ENCODE measurements around the gene SINHCAF. TPM values are rescaled to one million over a fixed set of nuclear protein-coding genes. Genes with fewer than 3 reads are reported as not detected.

SINHCAF gene
- total RNA-seq, 4 donors from 2014 or later: 24.0 to 111 (median 55.2) TPM

- DNase-seq: no peak
- TF ChIP-seq POLR2A (IDR thresholded peaks at IDR 0.05) (no peak), CTCF (IDR thresholded peaks at IDR 0.05) (no peak)
- H3K4me1 ChIP-seq: peaks cover 0 to 10% of the 10 kb centered on the region in 2 donors
- 77 to 83% methylated on average over 11 of the region's 11 CpGs for WGBS, 2 donors
- no peak overlapping the region for H3K4me3 ChIP-seq (replicated peaks in 1 of 3)
- intact Hi-C loops (cut with DNase I): no loop called here
- no peaks in the 10 kb centered on the region for H3K36me3 ChIP-seq
- no peak overlapping the region for H3K27ac ChIP-seq
- H3K27me3 ChIP-seq: no peaks in the 10 kb centered on the region
- H3K9me3 ChIP-seq: no peaks in the 10 kb centered on the region
Measured at GRCh38 chr12:31232361-31232965, 93.5 kb downstream of the SINHCAF start.

GRCh38 chr12:31231611-31232360 lies 94.2 kb downstream of the SINHCAF start:
- H3K27me3 ChIP-seq: no peaks in the 10 kb centered on the region
- TF ChIP-seq CTCF (IDR thresholded peaks at IDR 0.05) (no peak), POLR2A (IDR thresholded peaks at IDR 0.05) (no peak)
- H3K36me3 ChIP-seq: no peaks in the 10 kb centered on the region
- 86 to 90% methylated on average over 13 to 14 of the region's 14 CpGs for WGBS, 2 donors
- intact Hi-C loops (cut with DNase I): no loop called here
- H3K4me3 ChIP-seq (replicated peaks in 1 of 3): no peak overlapping the region
- no peak for DNase-seq
- no peaks in the 10 kb centered on the region for H3K9me3 ChIP-seq
- no peak overlapping the region for H3K27ac ChIP-seq
- peaks cover 0 to 10% of the 10 kb centered on the region in 2 donors for H3K4me1 ChIP-seq

Small RNA genes lying within 50 kb of the gene (small RNA-seq; reads per million reads assigned to genes)
- gene AC024940.4 (not detected), gene AC024940.5 (not detected), gene MREGP1 (not detected), gene RF00026 (not detected)
